ENCODE measurements around the gene DECR2. TPM values are rescaled to one million over a fixed set of nuclear protein-coding genes. Genes with fewer than 3 reads are reported as not detected.

The DECR2 gene
- total RNA-seq, 2 experiments from 2014 or later = 11.5 to 13.0 TPM

DNA sequence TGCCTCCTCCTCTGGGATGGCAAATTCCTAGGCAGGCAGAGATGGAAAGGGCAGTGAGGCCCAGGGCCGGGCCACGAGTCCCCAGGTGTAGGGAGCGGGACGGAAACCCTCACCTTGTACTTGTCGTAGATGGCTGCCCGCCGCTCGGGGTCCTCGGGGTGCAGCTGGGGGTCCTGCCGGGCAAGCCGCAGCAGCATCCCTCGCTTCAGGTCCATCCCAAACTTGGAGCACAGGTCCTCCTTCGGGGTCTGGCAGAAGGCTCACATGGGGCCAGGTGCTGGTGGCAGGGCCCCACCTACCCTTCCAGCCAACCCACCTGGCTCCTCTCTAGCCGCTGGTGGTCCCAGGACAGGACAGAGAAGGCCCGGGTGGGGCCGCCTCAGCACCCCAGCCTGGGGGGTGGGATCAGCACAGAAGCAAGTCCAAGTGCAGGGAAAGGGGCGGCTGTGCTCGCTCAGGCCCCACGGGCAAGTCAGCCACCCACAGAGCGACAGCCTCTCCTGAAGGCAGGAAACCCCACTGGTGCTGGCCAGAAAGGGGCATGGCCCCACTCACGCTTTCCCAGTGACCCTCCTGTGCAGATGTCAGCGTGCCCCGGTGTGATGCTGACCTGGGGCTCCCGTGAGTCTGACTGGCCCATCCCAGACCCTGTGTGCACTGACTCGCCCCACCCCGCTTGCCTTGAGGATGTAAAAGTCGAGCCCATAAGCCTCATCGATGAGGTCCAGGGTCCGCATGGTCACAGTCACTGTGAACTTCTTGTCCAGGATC is 33.1 kb upstream of the DECR2 start:
- Mint-ChIP-seq H3K4me3 (no peak overlapping the region), H3K27me3 (peaks cover 3% of the 10 kb centered on the region), H3K4me1 (peaks cover 17% of the 10 kb centered on the region), H3K9me3 (ENCODE audit: low read depth) (no peaks in the 10 kb centered on the region), H3K36me3 (ENCODE audit: low read depth) (peaks cover 16% of the 10 kb centered on the region), H3K27ac (no peak overlapping the region)
- POLR2A ChIA-PET = no interaction called here
- no peak for DNase-seq
- intact Hi-C loops (cut with DNase I, micrococcal nuclease) = no loop called here
- CTCF ChIA-PET = no interaction called here
- ATAC-seq = no peak

DNA sequence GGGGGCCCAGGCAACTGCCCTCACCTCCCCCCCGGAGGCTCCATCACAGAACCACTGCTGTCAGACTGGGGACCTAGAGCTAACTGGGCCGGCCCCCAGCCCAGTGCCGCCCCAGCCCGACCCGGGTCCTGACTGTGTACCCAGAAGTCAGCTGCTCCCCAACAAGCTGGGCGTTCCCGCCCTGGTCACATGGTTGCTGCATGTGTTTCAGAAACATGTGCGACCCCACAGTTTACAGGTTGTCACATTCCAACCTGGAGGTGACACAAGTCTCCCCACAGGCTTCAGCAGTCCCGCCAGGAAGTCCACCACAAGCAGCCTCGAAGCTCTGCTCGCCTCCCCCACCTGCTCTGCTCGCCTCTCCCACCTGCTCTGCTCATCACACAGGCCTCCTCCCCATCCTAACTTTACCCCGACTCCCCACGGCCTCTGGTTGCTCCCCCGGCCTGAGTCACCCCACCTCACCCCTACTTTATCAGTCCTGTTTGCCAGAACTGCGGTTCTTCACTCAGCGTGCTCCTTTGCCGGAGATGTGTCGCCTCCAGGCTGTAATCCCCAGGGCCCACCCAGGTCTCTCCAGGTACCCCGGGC is 32.3 kb upstream of the DECR2 start:
- DNase-seq (no peak), ATAC-seq (no peak)
- Mint-ChIP-seq H3K27me3 (no peaks in the 10 kb centered on the region), H3K9me3 (ENCODE audit: low read depth) (no peaks in the 10 kb centered on the region), H3K27ac (no peak overlapping the region), H3K4me1 (peaks cover 17% of the 10 kb centered on the region), H3K36me3 (ENCODE audit: low read depth) (peaks cover 17% of the 10 kb centered on the region), H3K4me3 (peak overlapping the region; percentile 78)
- CTCF ChIA-PET = interaction anchor here (0.6 kb wide), 1 partner anchor 325 kb away, joined by 3 read pairs; no protein-coding TSS in a partner anchor
- POLR2A ChIA-PET = no interaction called here
- intact Hi-C loops (cut with DNase I, micrococcal nuclease) = no loop called here

DNA sequence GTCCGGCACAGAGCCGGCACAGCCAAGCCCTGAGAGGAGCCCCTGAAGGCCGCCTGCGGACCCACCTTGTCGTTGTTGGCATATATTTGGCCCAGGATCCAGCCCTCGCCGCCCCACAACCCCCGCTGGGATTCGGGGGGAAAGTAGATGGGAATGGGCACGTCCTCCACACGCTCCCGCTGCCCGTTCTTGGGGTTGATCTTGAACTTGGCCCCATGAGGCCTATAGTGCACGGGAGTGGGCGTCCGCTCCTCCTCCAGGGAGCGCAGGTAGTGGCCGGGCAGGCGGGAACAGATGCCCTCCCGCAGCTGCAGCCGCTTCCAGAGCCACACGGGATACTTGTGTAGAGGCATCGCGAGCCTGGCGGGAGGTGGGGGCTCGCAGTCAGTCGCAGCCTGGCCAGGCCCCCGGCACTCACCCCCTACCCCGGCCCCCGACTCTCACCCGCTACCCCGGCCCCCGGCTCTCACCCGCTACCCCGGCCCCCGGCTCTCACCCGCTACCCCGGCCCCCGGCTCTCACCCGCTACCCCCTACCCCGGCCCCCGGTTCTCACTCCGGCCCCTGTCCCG is 31.7 kb upstream of the DECR2 start:
- no peak for ATAC-seq
- DNase-seq = no peak
- Mint-ChIP-seq H3K36me3 (ENCODE audit: low read depth) (peaks cover 17% of the 10 kb centered on the region), H3K9me3 (ENCODE audit: low read depth) (no peaks in the 10 kb centered on the region), H3K27ac (no peak overlapping the region), H3K4me3 (peak overlapping the region; percentile 78), H3K27me3 (no peaks in the 10 kb centered on the region), H3K4me1 (peaks cover 17% of the 10 kb centered on the region)
- intact Hi-C loops (cut with DNase I, micrococcal nuclease) = loop anchor here (1.0 kb wide), 9 partner anchors 11 to 317 kb away; partner anchors contain the start of genes AXIN1 (in 1 of the 2), CAPN15 (in 1 of the 2), DECR2 (in 1 of the 2) and FAM234A (in 1 of the 2)
- ChIA-PET CTCF (interaction anchor here (0.6 to 1.4 kb wide), 5 partner anchors 9 to 324 kb away, joined by 3 to 6 read pairs (median 3); no protein-coding TSS in a partner anchor), POLR2A (no interaction called here)

DNA sequence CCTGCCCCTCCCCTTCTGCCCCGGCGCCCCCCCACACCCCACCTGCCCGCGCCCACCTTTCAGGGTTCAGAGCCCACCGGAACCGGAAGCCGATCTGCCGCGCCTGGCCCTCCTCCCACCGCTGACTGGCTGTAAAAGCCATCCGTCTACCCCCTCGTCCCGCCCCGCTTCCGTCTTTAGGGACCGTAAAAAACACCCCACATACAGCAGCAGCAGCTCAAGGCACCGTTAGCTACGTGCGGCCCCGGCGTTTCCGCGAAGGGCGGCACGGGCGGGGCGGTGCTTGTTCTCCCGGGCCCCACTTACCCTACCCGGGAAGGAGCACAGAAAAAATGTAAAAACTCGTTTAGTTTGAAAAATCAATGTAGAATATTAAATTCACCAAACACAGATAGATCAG is 31.2 kb upstream of the DECR2 start, which contains the start of gene MRPL28:
TSS of gene MRPL28 (minus strand) at position 96 of the 400 bp plus-strand sequence. CDS start 320 bp downstream, outside the sequence.
- intact Hi-C loops (cut with DNase I, micrococcal nuclease) = loop anchor here (1.0 kb wide), 9 partner anchors 11 to 317 kb away; partner anchors contain the start of genes AXIN1 (in 1 of the 2), CAPN15 (in 1 of the 2), DECR2 (in 1 of the 2) and FAM234A (in 1 of the 2)
- ChIA-PET POLR2A (interaction anchor here (0.6 kb wide), 1 partner anchor 169 kb away, joined by 6 read pairs; no protein-coding TSS in a partner anchor), CTCF (interaction anchor here (0.6 to 1.4 kb wide), 6 partner anchors 9 to 134 kb away, joined by 3 to 6 read pairs (median 3); no protein-coding TSS in a partner anchor)
- ATAC-seq (peak; percentile 100), DNase-seq (peak; percentile 97)
- peak within 1 kb of the TSS; percentile 92 for H3K27ac Mint-ChIP-seq
- no peaks in the 10 kb centered on the region for H3K9me3 Mint-ChIP-seq (ENCODE audit: low read depth)
- H3K36me3 Mint-ChIP-seq (ENCODE audit: low read depth) = peaks cover 17% of the 10 kb centered on the region
- H3K27me3 Mint-ChIP-seq = no peaks in the 10 kb centered on the region
- peaks cover 17% of the 10 kb centered on the region for H3K4me1 Mint-ChIP-seq
- peak within 1 kb of the TSS; percentile 78 for H3K4me3 Mint-ChIP-seq

DNA sequence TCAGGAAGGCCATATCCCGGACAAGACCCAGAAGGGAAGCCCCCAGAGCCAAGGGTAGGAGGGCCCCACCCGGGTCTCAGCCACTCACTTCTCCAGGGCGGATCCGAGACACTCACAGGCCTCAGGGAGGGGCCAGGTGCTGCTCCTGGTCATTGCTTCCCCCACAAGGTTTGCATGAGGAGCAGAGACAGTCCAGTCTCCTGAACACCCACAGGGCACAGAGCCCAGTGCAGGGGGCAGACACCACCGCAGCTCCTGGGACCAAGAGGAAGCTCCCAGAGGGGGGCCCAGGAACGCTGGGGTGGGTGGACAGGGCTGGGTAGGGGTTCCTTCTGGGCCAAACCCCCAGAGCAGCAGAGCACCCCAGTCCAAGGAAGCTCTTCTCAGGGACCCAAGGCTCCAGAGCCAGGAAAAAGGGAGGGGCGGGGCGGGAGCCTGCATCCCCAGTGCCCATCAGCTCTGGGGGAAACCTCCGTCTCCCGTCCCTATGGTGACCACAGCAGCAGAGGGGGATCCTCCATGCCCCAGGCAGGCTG is 30.6 kb upstream of the DECR2 start:
- Mint-ChIP-seq H3K36me3 (ENCODE audit: low read depth) (peaks cover 17% of the 10 kb centered on the region), H3K27ac (peak overlapping the region; percentile 92), H3K4me1 (peaks cover 17% of the 10 kb centered on the region), H3K27me3 (no peaks in the 10 kb centered on the region), H3K9me3 (ENCODE audit: low read depth) (no peaks in the 10 kb centered on the region), H3K4me3 (peak overlapping the region; percentile 78)
- ATAC-seq = peak; percentile 12
- CTCF ChIA-PET = interaction anchor here (0.5 to 1.4 kb wide), 7 partner anchors 8 to 373 kb away, joined by 3 to 6 read pairs (median 3); no protein-coding TSS in a partner anchor
- POLR2A ChIA-PET = interaction anchor here (0.6 kb wide), 1 partner anchor 170 kb away, joined by 6 read pairs; no protein-coding TSS in a partner anchor
- DNase-seq = peak; percentile 24
- intact Hi-C loops (cut with DNase I, micrococcal nuclease) = loop anchor here (1.0 kb wide), 9 partner anchors 10 to 318 kb away; partner anchors contain the start of genes AXIN1 (in 1 of the 2), CAPN15 (in 1 of the 2), DECR2 (in 1 of the 2) and FAM234A (in 1 of the 2)

DNA sequence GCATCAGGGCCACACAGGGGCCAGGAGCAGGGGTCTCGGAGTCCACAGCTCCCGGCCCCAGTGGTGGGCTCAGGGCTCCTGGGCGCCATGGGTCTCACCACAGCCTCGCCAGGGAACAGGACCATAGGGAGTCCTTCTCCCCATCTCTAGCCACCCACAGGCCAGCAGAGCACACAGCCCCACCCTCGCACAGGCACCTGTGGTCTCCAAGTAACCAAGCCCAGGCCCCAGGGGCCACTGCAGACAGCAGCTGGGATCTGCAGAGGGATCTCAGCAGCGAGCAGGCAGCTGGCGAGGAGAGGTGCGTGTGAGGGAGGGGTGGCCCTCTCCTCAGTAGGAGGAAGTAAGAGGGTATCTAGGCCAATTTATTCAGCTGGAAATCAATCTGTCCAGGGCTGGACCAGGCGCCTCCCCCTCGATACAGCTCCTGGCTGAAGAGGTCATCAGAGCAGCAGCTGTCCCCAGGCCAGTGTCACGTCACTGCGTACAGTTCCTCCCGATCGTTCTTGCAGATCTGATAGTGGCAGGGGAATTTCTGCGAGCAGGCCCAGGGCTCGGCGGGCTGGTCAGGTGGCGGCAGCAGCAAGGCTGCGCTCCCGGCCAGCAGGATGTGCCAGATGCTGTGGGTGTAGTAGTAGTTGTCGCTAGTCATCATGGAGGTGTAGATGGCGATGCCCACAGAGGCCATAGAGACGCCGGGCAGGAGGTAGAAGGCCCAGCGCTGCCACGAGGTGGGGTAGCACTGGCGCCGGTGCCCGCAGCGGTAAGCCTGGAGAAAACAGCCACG is 30.0 kb upstream of the DECR2 start:
- intact Hi-C loops (cut with DNase I, micrococcal nuclease) = no loop called here
- no peak overlapping the region for H3K4me3 Mint-ChIP-seq
- no peaks in the 10 kb centered on the region for H3K9me3 Mint-ChIP-seq (ENCODE audit: low read depth)
- POLR2A ChIA-PET = no interaction called here
- H3K36me3 Mint-ChIP-seq (ENCODE audit: low read depth) = peaks cover 14% of the 10 kb centered on the region
- no peaks in the 10 kb centered on the region for H3K27me3 Mint-ChIP-seq
- H3K27ac Mint-ChIP-seq = peak overlapping the region; percentile 67
- peaks cover 17% of the 10 kb centered on the region for H3K4me1 Mint-ChIP-seq
- no peak for ATAC-seq
- DNase-seq = no peak
- CTCF ChIA-PET = interaction anchor here (0.5 to 1.4 kb wide), 4 partner anchors 9 to 373 kb away, joined by 3 to 5 read pairs (median 4); no protein-coding TSS in a partner anchor

DNA sequence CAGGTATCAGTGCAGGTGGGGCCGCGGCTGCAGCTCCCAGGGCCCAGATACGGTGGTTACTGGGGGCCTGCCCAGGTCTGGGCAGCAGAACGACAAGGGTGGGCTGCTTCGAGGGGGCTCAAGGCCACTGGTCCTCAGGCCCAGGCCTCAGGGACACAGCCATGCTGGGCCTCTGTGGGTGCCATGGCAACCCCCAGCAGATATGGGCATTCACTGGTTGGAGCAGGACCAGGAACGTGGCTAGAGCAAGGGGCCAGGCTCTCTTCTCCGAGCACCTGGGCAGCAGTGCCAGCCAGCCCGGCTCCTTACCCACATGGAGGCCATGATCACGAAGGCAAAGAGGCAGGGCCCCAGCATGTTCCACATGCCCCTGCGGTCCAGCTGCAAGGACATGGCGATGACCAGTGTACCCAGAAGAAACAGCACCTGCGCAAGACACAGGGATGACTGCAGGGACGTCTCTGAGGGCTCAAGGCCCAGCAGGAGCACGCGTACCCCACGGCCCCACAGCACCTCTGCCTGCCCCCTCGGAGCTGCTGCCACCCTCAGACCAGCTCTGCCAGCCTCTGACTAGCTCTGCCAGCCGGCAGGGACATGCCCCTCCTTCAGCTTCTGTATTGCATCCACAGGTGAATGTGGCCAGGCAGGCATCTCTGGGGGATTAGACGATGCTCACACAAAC is 29.2 kb upstream of the DECR2 start:
- Mint-ChIP-seq H3K4me3 (no peak overlapping the region), H3K27ac (no peak overlapping the region), H3K36me3 (ENCODE audit: low read depth) (peaks cover 10% of the 10 kb centered on the region), H3K4me1 (peaks cover 17% of the 10 kb centered on the region), H3K27me3 (no peaks in the 10 kb centered on the region), H3K9me3 (ENCODE audit: low read depth) (no peaks in the 10 kb centered on the region)
- no peak for DNase-seq
- no peak for ATAC-seq
- POLR2A ChIA-PET = interaction anchor here (0.6 kb wide), 1 partner anchor 30 kb away, joined by 3 read pairs; no protein-coding TSS in a partner anchor
- intact Hi-C loops (cut with DNase I, micrococcal nuclease) = no loop called here
- CTCF ChIA-PET = no interaction called here

DNA sequence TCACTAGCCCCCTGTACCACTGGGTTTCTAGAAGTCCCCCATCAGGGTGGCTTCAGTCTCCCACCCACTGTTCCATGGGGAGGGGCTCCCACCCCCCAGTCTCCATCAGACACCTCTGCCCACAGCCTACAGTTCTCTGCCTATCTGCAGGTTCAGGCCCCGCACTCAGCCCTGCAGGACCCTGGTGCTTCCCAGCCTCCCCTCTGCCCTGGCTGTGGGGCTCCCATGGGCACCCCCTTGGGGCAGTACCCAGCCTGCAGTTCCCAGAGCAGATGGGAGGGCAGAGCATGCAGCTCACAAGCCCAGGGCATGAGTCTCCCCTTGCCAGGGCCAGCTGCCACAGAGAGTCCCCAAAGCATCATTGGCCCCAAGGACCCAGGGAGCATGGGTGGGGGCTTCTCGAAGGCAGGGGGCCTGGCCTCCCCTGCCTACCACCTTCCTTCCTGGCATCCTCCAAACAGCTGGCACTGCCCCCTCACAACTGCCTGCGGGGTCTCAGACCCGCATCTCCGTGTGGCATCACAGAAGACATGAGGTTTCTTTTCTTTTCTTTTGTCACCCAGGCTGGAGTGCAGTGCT is 28.6 kb upstream of the DECR2 start:
- POLR2A ChIA-PET = interaction anchor here (0.6 kb wide), 1 partner anchor 31 kb away, joined by 3 read pairs; no protein-coding TSS in a partner anchor
- no peaks in the 10 kb centered on the region for H3K9me3 Mint-ChIP-seq (ENCODE audit: low read depth)
- no peaks in the 10 kb centered on the region for H3K27me3 Mint-ChIP-seq
- CTCF ChIA-PET = no interaction called here
- H3K36me3 Mint-ChIP-seq (ENCODE audit: low read depth) = peaks cover 10% of the 10 kb centered on the region
- ATAC-seq (no peak), DNase-seq (no peak)
- peaks cover 17% of the 10 kb centered on the region for H3K4me1 Mint-ChIP-seq
- no peak overlapping the region for H3K27ac Mint-ChIP-seq
- intact Hi-C loops (cut with DNase I, micrococcal nuclease) = no loop called here
- H3K4me3 Mint-ChIP-seq = no peak overlapping the region

DNA sequence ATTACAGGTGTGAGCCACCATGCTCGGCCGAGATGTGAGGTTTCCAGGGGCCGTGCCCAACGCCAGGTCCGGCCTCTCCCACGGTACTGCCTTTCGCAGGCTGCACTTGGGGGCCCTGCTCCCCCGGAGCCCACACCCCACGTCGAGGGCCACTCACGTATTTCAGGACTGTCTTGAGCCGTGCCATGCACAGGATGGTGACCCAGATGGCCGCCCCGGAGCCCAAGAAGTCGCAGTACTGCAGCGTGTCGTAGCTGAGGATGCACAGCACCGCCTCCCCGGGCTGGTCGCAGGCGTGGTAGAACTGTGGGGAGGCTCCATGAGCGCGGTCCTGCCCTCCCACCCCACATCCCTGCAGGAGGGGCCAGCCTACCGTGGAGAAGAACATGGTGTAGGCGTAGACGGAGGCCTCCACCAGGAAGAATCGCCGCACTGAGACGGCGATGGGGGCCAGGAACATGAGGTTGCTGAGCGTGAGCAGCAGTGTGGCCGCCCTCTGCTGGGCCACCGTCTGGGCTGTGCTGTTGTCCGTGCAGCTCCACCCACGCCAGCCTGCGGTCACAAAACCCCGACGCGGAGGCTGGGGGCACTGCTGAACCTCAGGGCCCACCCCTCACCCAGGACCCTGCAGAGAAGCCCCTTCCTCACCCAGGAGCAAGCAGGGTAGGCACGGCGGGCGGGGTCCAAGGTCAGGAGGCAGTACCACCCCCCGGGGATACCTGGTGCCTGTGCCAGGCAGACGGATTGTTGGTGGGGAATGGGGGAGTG is 27.7 kb upstream of the DECR2 start:
- Mint-ChIP-seq H3K4me1 (peaks cover 17% of the 10 kb centered on the region), H3K36me3 (ENCODE audit: low read depth) (peaks cover 7% of the 10 kb centered on the region), H3K27ac (no peak overlapping the region), H3K4me3 (no peak overlapping the region), H3K9me3 (ENCODE audit: low read depth) (no peaks in the 10 kb centered on the region), H3K27me3 (no peaks in the 10 kb centered on the region)
- ATAC-seq = no peak
- CTCF ChIA-PET = interaction anchor here (0.5 kb wide), 1 partner anchor 1123 kb away, joined by 3 read pairs; no protein-coding TSS in a partner anchor
- intact Hi-C loops (cut with DNase I, micrococcal nuclease) = no loop called here
- DNase-seq = no peak
- POLR2A ChIA-PET = no interaction called here

All from activated CD4-positive, alpha-beta T cell treated with anti-CD3 and anti-CD28 coated beads for 36 hours (primary cell).